NCI-H187 (cell line): ENCODE measurements around the gene KCTD17.

ENCODE experiments used
- DNase-seq, 2 experiments: peaks; one replicate each; lab custom pipeline; 2025; lab: John Stamatoyannopoulos, UW

Gene KCTD17

GRCh38 chr22:37103656-37104452 lies 52.3 kb downstream of the KCTD17 start:
- no peak for DNase-seq

GRCh38 chr22:37105154-37105553 lies 53.6 kb downstream of the KCTD17 start:
- no peak for DNase-seq

- no peak for DNase-seq
Observed at GRCh38 chr22:37105990-37106389, 54.4 kb downstream of the KCTD17 start.

GRCh38 chr22:37107816-37108621 lies 56.5 kb downstream of the KCTD17 start:
- no peak for DNase-seq

GRCh38 chr22:37109242-37109917 lies 57.8 kb downstream of the KCTD17 start, which contains the start of gene TMPRSS6:
Gene TMPRSS6 (minus strand): TSS chr22:37109713. CDS start chr22:37103417, 6,296 bp downstream.
- DNase-seq: peak; percentile 15 to 26

GRCh38 chr22:37111156-37111717 lies 59.7 kb downstream of the KCTD17 start:
- DNase-seq: no peak

- DNase-seq: no peak
Observed at GRCh38 chr22:37112084-37112728, 60.7 kb downstream of the KCTD17 start.
